HG02840 (cell line): Measurements from ENCODE around the gene SLC39A13.
"Not testable (repeated sequence)": the region's sequence is repeated elsewhere in the genome, so short reads cannot be mapped to it uniquely, and the experiment has no call there.

Source experiments
- ATAC-seq: cut with Tn5 transposase; IDR thresholded peaks from one replicate; pipeline ENCODE4 v1.9.1; 2021; ENCODE audit warnings: mild to moderate bottlenecking, moderate library complexity, moderate number of reproducible peaks; ENCODE audit not compliant: unreplicated experiment, low FRiP score

SLC39A13 gene

DNA sequence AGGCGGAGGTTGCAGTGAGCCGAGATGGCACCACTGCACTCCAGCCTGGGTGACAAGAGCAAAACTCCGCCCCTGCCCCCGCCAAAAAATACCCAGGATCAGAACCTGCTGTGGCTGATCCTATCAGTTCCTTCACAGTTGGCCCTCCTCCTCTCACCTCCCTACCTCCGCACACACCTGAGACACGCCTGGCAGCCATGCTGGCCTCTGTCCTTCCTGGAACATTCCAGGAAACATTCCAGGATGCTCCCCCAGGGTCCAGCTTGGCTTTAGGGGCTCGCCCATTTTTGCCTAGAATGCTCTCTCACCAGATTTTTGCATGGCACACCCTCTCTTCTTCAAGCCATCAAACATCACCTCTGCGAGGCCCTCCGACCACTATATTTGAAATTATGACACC is 38.4 kb downstream of the SLC39A13 start:
- no peak for ATAC-seq

DNA sequence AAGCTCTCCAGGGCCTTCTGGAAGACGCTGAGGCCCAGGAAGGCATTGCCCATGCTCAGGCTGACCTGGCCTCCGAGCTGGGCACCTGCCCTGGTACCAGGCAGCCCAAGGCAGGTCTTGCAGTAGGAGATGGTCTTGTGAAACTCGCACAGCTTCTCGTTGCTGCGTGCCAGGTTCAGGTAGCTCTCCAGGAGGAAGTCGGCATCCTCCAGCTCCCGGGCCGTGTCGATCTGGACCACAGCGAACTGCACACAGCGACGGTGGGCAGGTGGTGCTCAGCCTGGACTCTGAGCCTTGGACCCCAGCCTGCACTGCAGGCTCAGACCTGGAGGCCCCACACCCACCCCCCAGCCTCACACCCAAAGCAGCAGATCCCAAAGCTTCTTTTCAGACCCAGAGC is 39.5 kb downstream of the SLC39A13 start:
- no peak for ATAC-seq

DNA sequence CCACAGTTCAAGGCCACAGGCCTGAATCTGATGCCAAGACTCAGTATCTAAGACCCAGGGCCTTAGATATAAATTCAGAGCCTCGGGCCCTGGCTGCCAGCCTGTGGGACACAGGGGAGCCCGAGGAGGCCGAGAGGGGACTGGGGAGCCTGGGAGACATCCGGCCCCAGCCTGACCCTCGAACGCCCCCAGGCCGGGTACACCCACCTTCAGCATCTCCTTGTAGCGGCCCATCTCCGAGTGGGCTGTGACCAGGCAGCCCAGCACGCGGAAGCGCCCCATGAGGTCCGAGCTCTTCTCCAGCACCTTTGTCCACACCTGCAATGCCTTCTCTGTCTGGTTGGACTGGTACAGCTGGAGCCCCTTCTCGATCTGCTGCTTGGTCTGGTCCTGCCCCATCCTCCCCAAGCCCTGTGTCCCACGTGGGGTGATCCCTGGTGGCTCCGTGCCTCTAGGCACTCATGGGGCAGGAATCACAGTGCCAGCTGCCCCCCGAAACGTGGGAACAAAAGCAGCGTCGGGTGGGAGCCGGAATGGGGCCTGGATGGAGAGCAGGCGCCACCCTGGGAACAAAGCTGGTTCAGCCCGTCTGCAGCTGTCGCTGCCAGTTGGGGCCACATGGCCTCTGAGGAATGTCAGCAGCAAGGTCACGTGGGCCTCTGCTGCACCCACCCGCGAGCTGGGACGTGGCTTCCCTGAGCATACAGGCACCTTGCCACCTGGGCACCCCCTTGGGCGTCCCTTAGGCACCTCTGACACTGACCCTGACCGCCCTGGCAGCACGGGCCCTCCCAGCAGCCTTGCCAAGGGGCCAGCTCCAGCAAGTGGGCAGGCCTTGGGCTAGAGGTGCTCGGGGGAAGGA is 40.4 kb downstream of the SLC39A13 start, which contains the start of gene RAPSN:
Gene RAPSN (minus strand): TSS at position 571 of the 862 bp plus-strand sequence. CDS start 172 bp downstream, at position 399.
- ATAC-seq, result no peak

DNA sequence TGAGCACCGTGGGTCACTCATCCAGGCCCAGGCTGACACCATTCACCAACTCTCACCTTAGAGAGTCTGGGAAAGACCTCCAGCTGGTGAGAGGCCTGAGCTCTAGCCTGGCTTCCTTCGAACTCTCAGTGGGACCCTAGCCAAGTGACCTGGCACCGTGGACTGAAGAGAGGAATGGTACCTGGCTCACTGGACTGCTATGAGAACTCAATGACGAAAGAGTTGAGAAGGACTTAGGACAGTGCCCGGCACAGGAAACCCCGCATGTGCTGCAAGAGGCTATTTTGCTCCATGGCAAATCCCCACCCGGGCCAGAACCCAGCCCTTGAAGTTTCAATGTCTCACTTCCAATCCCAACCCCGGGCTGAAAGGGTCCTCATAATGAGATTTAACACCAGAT is 41.2 kb downstream of the SLC39A13 start:
- ATAC-seq, result no peak

DNA sequence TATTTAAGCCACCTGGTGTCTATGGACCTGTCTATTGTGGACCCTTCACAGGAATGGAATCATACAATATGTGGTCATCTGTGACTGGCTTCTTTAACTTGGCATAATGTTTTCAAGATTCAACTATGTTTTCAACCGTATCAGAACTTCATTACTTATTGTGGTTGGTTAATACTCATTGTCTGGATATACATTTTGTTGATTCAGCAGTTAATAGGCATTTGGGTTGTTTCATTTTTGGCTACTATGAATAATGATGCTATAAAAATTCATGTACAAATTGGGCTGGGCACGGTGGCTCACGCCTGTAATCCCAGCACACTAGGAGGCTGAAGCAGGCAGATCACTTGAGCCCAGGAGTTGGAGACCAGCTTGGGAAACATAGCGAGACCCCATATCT is 43.0 kb downstream of the SLC39A13 start:
- ATAC-seq, result no peak

DNA sequence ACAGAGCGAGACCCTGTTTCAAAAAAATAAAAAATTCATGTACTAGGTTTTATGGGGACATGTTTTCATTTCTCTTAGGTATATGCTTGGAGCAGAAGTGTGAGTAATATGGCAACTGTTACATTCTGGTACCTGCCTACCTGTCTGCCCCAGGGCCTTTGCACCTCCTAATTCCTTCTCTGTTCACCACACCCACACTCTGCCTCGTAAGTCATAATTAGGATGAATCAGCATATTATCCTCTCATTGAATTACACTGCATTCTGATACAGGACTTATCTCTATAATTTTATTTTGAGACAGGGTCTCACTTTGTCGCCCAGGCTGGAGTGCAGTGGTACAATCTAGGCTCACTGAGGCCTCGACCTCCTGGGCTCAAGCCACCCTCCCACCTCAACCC is 43.6 kb downstream of the SLC39A13 start:
- ATAC-seq, result no peak

DNA sequence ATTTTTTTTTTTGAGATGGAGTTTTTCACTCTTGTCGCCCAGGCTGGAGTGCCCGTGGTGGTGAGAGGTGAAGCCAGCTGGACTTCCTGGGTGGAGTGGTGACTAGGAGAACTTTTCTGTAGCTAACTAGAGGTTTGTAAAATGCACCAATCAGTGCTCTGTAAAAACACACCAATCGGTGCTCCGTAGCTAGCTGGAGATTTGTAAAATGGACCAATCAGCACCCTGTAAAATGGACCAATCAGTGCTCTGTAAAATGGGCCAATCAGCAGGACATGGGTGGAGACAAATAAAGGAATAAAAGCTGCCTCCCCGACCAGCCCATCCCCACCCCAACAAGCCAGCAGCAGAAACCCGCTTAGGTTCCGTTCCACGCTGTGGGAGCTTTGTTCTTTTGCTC is 45.0 kb downstream of the SLC39A13 start:
- ATAC-seq, result no peak

DNA sequence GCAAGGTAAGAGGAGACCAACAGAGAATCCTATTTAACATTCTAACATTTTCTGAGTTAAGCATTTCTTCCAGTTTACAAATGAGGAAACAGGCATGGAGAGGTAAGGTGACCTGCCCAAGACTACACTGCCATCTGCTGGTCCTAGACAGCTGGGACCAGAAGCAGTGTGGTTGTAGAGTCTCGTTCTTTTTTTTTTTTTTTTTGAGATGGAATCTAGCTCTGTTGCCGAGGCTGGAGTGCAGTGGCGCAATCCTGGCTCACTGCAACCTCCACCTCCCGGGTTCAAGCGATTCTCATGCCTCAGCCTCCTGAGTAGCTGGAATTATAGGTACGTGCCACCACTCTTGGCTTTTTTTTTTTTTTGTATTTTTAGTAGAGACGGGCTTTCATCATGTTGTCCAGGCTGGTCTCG is 45.9 kb downstream of the SLC39A13 start:
- not testable (repeated sequence) for ATAC-seq

DNA sequence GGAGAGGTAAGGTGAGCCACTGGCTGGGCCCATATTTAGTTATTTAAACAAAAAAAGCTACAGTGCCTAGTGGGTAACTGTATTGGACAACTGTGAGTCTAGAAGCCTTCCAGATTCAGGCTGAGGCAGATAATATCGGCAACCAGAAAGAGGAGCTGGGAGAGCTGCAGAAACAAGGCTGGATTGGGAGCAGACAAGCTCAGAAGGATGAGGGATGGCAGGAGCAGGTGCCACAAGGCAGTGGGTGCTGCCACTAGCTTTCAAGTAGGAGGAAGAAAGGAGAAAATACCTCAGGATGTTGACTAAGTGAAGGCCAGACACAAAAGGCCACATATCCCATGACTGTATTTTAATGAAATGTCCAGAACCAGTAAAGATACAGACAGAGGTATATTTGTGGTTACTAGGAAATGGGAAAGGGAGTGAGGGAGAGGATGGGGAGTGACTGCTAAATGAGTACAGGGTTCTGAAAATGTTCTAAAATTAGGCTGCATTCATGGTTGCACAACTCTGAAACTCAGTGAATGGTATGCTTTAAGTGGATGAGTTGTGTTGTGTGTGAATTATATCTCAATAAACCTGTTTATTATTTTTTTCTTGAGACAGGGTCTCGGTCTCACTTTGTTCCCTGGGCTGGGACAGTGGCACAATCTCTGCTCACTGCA is 52.3 kb downstream of the SLC39A13 start:
- ATAC-seq, result no peak

DNA sequence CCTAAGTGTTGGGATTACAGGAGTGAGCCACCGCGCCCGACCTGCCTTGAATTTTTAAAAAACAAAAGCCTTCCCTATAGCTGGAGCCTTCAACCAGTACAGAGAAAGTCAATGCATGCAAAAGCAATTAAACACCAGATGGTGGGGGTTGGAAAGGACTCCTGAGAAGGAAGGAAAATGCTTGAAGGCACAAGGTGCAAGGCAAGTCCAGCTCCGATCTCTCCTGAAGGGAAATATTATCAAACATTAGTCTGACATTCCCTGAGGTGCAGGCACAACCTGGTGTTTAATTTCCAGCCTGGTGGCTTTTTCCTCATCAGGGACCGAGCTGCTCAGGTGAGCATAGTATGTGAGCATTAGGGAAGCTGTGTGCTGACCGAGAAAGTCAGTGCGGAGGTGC is 53.5 kb downstream of the SLC39A13 start:
- no peak for ATAC-seq

DNA sequence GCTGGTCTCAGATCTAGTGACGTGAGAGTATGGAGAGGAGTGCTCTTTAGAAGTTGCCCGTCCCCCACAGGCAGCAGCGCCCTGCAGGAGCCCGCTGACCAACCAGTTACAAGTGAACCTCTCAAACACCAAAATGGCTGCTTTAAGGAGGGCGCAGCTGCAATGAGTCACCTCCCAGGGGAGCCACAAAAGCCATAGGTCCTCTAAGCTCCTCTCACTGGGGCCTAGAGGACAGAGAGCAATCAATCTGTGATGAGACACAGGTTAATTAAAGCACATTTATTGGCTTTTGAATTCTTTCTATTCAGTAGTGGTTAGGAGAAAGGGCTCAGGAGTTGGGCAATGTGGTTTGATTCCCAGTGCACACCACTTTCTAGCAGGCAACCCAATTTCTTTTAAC is 56.1 kb downstream of the SLC39A13 start:
- no peak for ATAC-seq
